Esophagus muscularis mucosa (tissue), 4 donors: Measurements from ENCODE around the gene FGD6. TPM values are rescaled to one million over a fixed set of nuclear protein-coding genes. Genes with fewer than 3 reads are reported as not detected.
A peak's percentile ranks its signal among the peaks of the same experiment; 100 is the strongest.

Experiments used
- DNase-seq: peaks from one replicate; pipeline ENCODE4 v3.0.0-alpha.2; 2017; ENCODE audit errors: extremely low spot score
- H3K27ac ChIP-seq, 4 donors: fragments of 200-600 bp; sonication (generic); replicated peaks in 1 of 4; 1 replicate in 3 of 4; 2 replicates in 1 of 4; pipeline ENCODE4 v1.5.1; 2016 to 2019; ENCODE audit warnings: mild to moderate bottlenecking in 1 of 4
- H3K27me3 ChIP-seq, 4 donors: fragments of 200-600 bp; sonication (generic); one replicate each; pipeline versions ENCODE4 v1.5.1 to v1.6.0; 2016 to 2019
- H3K36me3 ChIP-seq, 4 donors: fragments of 200-600 bp; sonication (generic); one replicate each; pipeline ENCODE4 v1.5.1; 2016 to 2019
- H3K4me1 ChIP-seq, 4 donors: fragments of 200-600 bp; sonication (generic); one replicate each; pipeline ENCODE4 v1.5.1; 2016 to 2019
- H3K4me3 ChIP-seq, 4 donors: fragments of 200-600 bp; sonication (generic); 1 replicate in 2 of 4; 2 replicates in 2 of 4; pipeline ENCODE4 v1.5.1; 2016 to 2019; ENCODE audit warnings: mild to moderate bottlenecking in 4 of 4, moderate library complexity in 1 of 4
- H3K9me3 ChIP-seq, 4 donors: fragments of 200-600 bp; sonication (generic); 1 replicate in 3 of 4; 2 replicates in 1 of 4; pipeline ENCODE4 v1.5.1; 2016 to 2019
- EP300 ChIP-seq: sonication (generic); formaldehyde crosslinking; IDR thresholded peaks from one replicate; pipeline ENCODE4 v1.6.1; 2017; ENCODE audit warnings: antibody characterized with exemption
- POLR2A ChIP-seq: fragments of 450-650 bp; IDR thresholded peaks from one replicate; pipeline ENCODE4 v1.6.1; 2017; ENCODE audit warnings: antibody characterized with exemption, moderate library complexity, mild to moderate bottlenecking, low read depth
- POLR2AphosphoS5 ChIP-seq, 2 donors: sonication (generic); formaldehyde crosslinking; IDR thresholded peaks; one replicate each; pipeline ENCODE4 v1.6.1; 2017; ENCODE audit warnings: antibody characterized with exemption in 2 of 2
- WGBS: methylation state at CpG from one replicate; pipeline ENCODE4 v1.1.5; 2018; 5-methylcytosine and 5-hydroxymethylcytosine counted together
- intact Hi-C: fragments of 100-400 bp; cut with DNase I; formaldehyde crosslinking; loops from one replicate; pipeline ENCODE4 v1.15.1; 2023
- total RNA-seq, 4 donors: library from RNA; depleted of rRNA; stranded (reverse); fragments of >200 nt; gene quantifications; one replicate each; pipeline versions ENCODE4 v1.1.0 to v1.2.1, GENCODE V29; 2016
- TF ChIP-seq, protein P1 (sequence below), 3 experiments: fragments of 200-600 bp in 2 of 3; fragments of 450-650 bp in 1 of 3; sonication (generic) in 2 of 3; IDR thresholded peaks; one replicate each; pipeline ENCODE4 v1.5.1; 2017 to 2019; ENCODE audit warnings: antibody characterized with exemption in 3 of 3, mild to moderate bottlenecking in 2 of 3, moderate library complexity in 1 of 3

Gene FGD6
- total RNA-seq, 4 donors from 2014 or later = 30.5 to 48.6 (median 37.3) TPM

DNA sequence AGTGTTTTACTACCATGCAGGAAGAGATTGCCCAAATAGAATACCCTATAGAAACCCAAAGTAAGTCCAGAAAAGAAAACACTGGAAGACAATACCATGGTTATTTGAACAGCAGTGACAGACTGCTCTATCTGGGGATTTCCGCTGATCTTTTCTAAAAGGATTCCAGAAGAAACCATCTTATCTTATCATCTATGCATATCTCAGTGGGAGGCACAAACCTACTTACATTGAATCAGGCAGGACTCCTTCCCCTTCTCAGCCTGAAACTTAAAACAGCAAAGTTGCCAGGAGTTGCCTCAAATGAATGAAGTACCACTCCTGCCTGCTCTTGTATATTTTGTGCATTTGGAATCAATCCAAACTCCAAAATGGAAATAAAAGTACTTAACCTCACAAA, 87.2 kb downstream of the FGD6 start:
- Histone ChIP-seq H3K4me3 (no peak overlapping the region), H3K36me3 (peaks cover 5 to 19% (median 14%) of the 10 kb centered on the region in 4 donors), H3K27me3 (no peaks in the 10 kb centered on the region), H3K9me3 (no peaks in the 10 kb centered on the region), H3K4me1 (peaks cover 0 to 14% (median 11%) of the 10 kb centered on the region in 4 donors), H3K27ac (no peak overlapping the region)
- TF ChIP-seq EP300 (no peak), POLR2AphosphoS5 (IDR thresholded peaks at IDR 0.05) (no peak), POLR2A (no peak)
- TF ChIP-seq, protein P1, sequence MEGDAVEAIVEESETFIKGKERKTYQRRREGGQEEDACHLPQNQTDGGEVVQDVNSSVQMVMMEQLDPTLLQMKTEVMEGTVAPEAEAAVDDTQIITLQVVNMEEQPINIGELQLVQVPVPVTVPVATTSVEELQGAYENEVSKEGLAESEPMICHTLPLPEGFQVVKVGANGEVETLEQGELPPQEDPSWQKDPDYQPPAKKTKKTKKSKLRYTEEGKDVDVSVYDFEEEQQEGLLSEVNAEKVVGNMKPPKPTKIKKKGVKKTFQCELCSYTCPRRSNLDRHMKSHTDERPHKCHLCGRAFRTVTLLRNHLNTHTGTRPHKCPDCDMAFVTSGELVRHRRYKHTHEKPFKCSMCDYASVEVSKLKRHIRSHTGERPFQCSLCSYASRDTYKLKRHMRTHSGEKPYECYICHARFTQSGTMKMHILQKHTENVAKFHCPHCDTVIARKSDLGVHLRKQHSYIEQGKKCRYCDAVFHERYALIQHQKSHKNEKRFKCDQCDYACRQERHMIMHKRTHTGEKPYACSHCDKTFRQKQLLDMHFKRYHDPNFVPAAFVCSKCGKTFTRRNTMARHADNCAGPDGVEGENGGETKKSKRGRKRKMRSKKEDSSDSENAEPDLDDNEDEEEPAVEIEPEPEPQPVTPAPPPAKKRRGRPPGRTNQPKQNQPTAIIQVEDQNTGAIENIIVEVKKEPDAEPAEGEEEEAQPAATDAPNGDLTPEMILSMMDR (IDR thresholded peaks at IDR 0.05) = no peak
- no peak for DNase-seq
- intact Hi-C loops = no loop called here
- WGBS = 95% methylated on average over 1 of the region's 1 CpG

DNA sequence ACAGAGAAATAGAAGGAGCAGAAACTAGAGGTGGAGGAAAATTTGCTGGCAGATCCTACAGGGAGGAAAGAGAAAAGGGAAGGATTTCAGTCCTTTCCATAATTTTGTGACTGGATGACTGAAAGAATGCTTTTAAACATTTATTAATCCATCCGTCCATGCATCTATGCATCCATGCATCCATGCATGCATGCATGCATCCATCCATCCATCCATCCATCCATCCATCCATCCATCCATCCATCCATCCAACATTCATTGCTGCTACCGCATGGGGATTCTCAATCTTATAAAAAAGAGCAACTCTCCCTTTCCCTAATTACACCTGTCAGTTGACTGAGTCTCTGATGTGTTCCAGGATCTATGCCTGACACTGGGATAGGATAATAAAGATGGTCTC, 88.2 kb downstream of the FGD6 start:
- no peak for TF ChIP-seq POLR2AphosphoS5 (IDR thresholded peaks at IDR 0.05)
- no peak for TF ChIP-seq POLR2A
- TF ChIP-seq, protein P1 (IDR thresholded peaks at IDR 0.05) = no peak
- no peak for TF ChIP-seq EP300
- no peak overlapping the region for H3K4me3 ChIP-seq
- no peaks in the 10 kb centered on the region for H3K27me3 ChIP-seq
- H3K9me3 ChIP-seq = no peaks in the 10 kb centered on the region
- WGBS = 98% methylated on average over 2 of the region's 2 CpGs
- intact Hi-C loops = no loop called here
- DNase-seq = no peak
- no peak overlapping the region for H3K27ac ChIP-seq
- H3K4me1 ChIP-seq = peaks cover 0 to 19% (median 18%) of the 10 kb centered on the region in 4 donors
- H3K36me3 ChIP-seq = peaks cover 0 to 15% (median 7%) of the 10 kb centered on the region in 4 donors

DNA sequence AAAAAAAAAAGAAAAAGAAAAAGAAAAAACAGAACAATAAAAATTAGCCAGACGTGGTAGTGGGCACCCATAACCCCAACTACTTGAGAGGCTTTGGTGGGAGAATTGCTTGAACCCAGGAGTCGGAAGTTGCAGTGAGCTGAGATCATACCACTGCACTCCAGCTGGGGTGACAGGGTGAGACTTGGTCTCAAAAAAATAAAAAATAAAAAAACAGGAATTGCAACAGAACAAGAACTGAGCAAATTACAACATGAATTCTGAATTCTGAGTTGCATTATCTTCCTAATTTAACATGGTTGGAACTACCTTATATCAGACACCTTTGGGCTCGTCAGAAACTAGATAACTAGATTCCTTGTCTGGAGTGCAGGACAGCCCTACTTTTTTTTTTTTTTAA, 90.5 kb downstream of the FGD6 start:
- no peak for DNase-seq
- 81% methylated on average over 3 of the region's 3 CpGs for WGBS
- Histone ChIP-seq H3K27ac (no peak overlapping the region), H3K36me3 (peaks cover 0 to 14% (median 2%) of the 10 kb centered on the region in 4 donors), H3K4me3 (no peak overlapping the region), H3K9me3 (no peaks in the 10 kb centered on the region), H3K27me3 (no peaks in the 10 kb centered on the region), H3K4me1 (peaks cover 0 to 15% (median 12%) of the 10 kb centered on the region in 4 donors)
- intact Hi-C loops = no loop called here
- TF ChIP-seq EP300 (no peak), POLR2A (no peak), POLR2AphosphoS5 (IDR thresholded peaks at IDR 0.05) (no peak)
- TF ChIP-seq, protein P1 (IDR thresholded peaks at IDR 0.05) = no peak

DNA sequence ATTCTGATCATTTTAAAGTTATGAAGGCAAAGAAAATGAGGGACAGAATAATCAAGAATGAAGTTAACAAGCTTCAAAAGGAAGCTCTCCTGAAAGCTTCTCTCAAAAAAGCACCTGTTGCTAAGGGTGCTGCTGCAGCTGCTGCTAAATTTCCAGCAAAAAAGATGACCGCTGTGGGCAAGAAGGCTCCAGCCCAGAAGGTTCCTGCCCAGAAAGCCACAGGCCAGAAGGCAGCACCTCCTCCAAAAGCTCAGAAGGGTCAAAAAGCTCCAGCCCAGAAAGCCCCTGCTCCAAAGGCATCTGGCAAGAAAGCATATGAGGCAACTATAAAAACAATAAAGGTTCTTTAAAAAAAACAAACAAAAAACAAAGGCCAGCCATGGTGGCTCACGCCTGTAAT, 91.2 kb downstream of the FGD6 start:
- TF ChIP-seq POLR2AphosphoS5 (IDR thresholded peaks at IDR 0.05) = no peak
- TF ChIP-seq, protein P1 (IDR thresholded peaks at IDR 0.05) = no peak
- TF ChIP-seq EP300 = no peak
- TF ChIP-seq POLR2A = no peak
- intact Hi-C loops = no loop called here
- H3K9me3 ChIP-seq = no peaks in the 10 kb centered on the region
- WGBS = 85% methylated on average over 2 of the region's 2 CpGs
- H3K27me3 ChIP-seq = no peaks in the 10 kb centered on the region
- H3K36me3 ChIP-seq = peaks cover 0 to 14% (median 2%) of the 10 kb centered on the region in 4 donors
- DNase-seq = no peak
- H3K27ac ChIP-seq = no peak overlapping the region
- H3K4me1 ChIP-seq = peaks cover 0 to 13% (median 9%) of the 10 kb centered on the region in 4 donors
- H3K4me3 ChIP-seq = no peak overlapping the region

DNA sequence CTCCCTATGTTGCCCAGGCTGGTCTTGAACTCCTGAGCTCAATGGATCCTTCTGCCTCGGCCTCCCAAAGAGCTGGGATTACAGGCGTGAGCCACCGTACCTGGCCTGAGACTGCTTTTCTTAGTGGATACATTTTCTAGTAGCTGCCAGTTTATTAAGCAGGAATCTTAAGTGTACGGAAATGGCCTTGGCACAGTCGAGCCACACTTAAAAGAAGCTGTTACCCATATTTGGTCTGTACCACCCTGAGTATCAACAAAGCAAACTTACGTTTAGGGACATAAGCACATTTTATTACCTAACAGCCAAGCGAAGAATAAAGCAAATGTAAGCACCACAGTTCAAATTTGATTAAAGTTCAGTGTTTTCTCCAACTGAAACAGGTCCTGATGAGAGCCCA, 93.2 kb downstream of the FGD6 start:
- DNase-seq = no peak
- H3K27ac ChIP-seq = peak overlapping the region; percentile 72 to 80 (median 76)
- H3K27me3 ChIP-seq = no peaks in the 10 kb centered on the region
- 73% methylated on average over 6 of the region's 7 CpGs for WGBS
- peaks cover 0 to 14% (median 2%) of the 10 kb centered on the region in 4 donors for H3K36me3 ChIP-seq
- peaks cover 0 to 13% (median 9%) of the 10 kb centered on the region in 4 donors for H3K4me1 ChIP-seq
- peak; percentile 17 to 21 for TF ChIP-seq POLR2AphosphoS5 (IDR thresholded peaks at IDR 0.05)
- TF ChIP-seq, protein P1 (IDR thresholded peaks at IDR 0.05) = no peak
- intact Hi-C loops = no loop called here
- no peaks in the 10 kb centered on the region for H3K9me3 ChIP-seq
- peak overlapping the region in 1 of 4 donors; percentile 8 for H3K4me3 ChIP-seq
